Liver (tissue), 9 donors: ENCODE measurements around the gene MTERF1. TPM values are rescaled to one million over a fixed set of nuclear protein-coding genes. Genes with fewer than 3 reads are reported as not detected.

Experiments
- DNase-seq: peaks from one replicate; pipeline ENCODE4 v3.0.0-alpha.2; 2017; ENCODE audit warnings: low spot score
- H3K27ac ChIP-seq, 2 donors: one replicate each; pipeline ENCODE4 v1.7.0; 2013; ENCODE audit warnings: inconsistent platforms in 2 of 2, low read length in 2 of 2, control low read depth in 1 of 2, low read depth in 1 of 2, mild to moderate bottlenecking in 1 of 2
- H3K27me3 ChIP-seq, 4 donors: one replicate each; pipeline versions ENCODE4 v1.6.1 to v1.7.0; 2013; ENCODE audit warnings: low read length in 3 of 4, inconsistent platforms in 1 of 4, mild to moderate bottlenecking in 1 of 4, moderate library complexity in 1 of 4; ENCODE audit not compliant: control insufficient read depth in 4 of 4, insufficient read depth in 4 of 4
- H3K36me3 ChIP-seq, 4 donors: one replicate each; pipeline versions ENCODE4 v1.6.1 to v1.7.0; 2013; ENCODE audit warnings: low read length in 3 of 4, mild to moderate bottlenecking in 3 of 4, low read depth in 1 of 4, moderate library complexity in 1 of 4; ENCODE audit not compliant: control insufficient read depth in 4 of 4, insufficient read depth in 3 of 4
- H3K4me1 ChIP-seq, 4 donors: one replicate each; pipeline versions ENCODE4 v1.6.1 to v1.7.0; 2013; ENCODE audit warnings: low read length in 3 of 4, mild to moderate bottlenecking in 3 of 4, moderate library complexity in 1 of 4; ENCODE audit not compliant: control insufficient read depth in 4 of 4, insufficient read depth in 4 of 4
- H3K4me3 ChIP-seq, 3 donors: one replicate each; pipeline versions ENCODE4 v1.6.1 to v1.7.0; 2013; ENCODE audit warnings: low read length in 3 of 3, control low read depth in 1 of 3, low read depth in 1 of 3, mild to moderate bottlenecking in 1 of 3
- H3K9ac ChIP-seq, 2 donors: one replicate each; pipeline ENCODE4 v1.7.0; 2013; ENCODE audit warnings: low read length in 2 of 2, mild to moderate bottlenecking in 2 of 2, moderate library complexity in 2 of 2, control low read depth in 1 of 2, low read depth in 1 of 2
- H3K9me3 ChIP-seq, 4 donors: one replicate each; pipeline versions ENCODE4 v1.6.1 to v1.7.0; 2013; ENCODE audit warnings: low read length in 3 of 4; ENCODE audit not compliant: control insufficient read depth in 4 of 4
- FOXA2 ChIP-seq: IDR thresholded peaks from 2 replicates; pipeline ENCODE4 v1.6.1; 2016; ENCODE audit warnings: antibody characterized with exemption
- GABPA ChIP-seq, 2 donors: IDR thresholded peaks in 1 of 2; conservative IDR thresholded peaks in 1 of 2; 2 replicates each; pipeline ENCODE4 v1.6.1; 2016; ENCODE audit warnings: antibody characterized with exemption in 2 of 2, mild to moderate bottlenecking in 1 of 2, moderate library complexity in 1 of 2
- HNF4G ChIP-seq: IDR thresholded peaks from 2 replicates; pipeline ENCODE4 v1.6.1; 2016; ENCODE audit warnings: antibody characterized with exemption
- JUND ChIP-seq, 2 donors: IDR thresholded peaks; 2 replicates each; pipeline ENCODE4 v1.6.1; 2016; ENCODE audit warnings: antibody characterized with exemption in 2 of 2
- NR2F2 ChIP-seq: IDR thresholded peaks from 2 replicates; pipeline ENCODE4 v1.6.1; 2016; ENCODE audit warnings: antibody characterized with exemption
- RXRA ChIP-seq, 2 donors: IDR thresholded peaks; 2 replicates each; pipeline ENCODE4 v1.6.1; 2017 to 2018; ENCODE audit warnings: antibody characterized with exemption in 2 of 2, mild to moderate bottlenecking in 1 of 2
- SP1 ChIP-seq: IDR thresholded peaks from 2 replicates; pipeline ENCODE4 v1.6.1; 2018; ENCODE audit warnings: antibody characterized with exemption, mild to moderate bottlenecking
- TAF1 ChIP-seq: conservative IDR thresholded peaks from 2 replicates; pipeline ENCODE4 v1.6.1; 2016; ENCODE audit warnings: antibody characterized with exemption, mild to moderate bottlenecking
- YY1 ChIP-seq: IDR thresholded peaks from 2 replicates; pipeline ENCODE4 v1.6.1; 2016; ENCODE audit warnings: antibody characterized with exemption, mild to moderate bottlenecking
- WGBS: extraction: QIAGEN DNeasy Blood & Tissue Kit; methylation state at CpG from one replicate; pipeline ENCODE4 v1.1.7; 2013; 5-methylcytosine and 5-hydroxymethylcytosine counted together
- polyA plus RNA-seq, 2 donors: library from polyadenylated mRNA; stranded (reverse) in 1 of 2; unstranded in 1 of 2; fragments of 200-250 nt in 1 of 2; fragments of >200 nt in 1 of 2; fragmentation: Nextera tagmentation in 1 of 2; extraction: Ambion mirVana in 1 of 2; gene quantifications; one replicate each; pipeline versions ENCODE4 v1.2.1 to v1.2.3, GENCODE V29; 2013 to 2015
- total RNA-seq, 2 donors: library from RNA; depleted of rRNA; stranded (reverse); fragments of >200 nt; gene quantifications; one replicate each; pipeline ENCODE4 v1.2.3, GENCODE V29; 2014
- TF ChIP-seq, protein P1 (sequence below): IDR thresholded peaks from 2 replicates; pipeline ENCODE4 v1.6.1; 2016; ENCODE audit warnings: antibody characterized with exemption, mild to moderate bottlenecking
- TF ChIP-seq, protein P2 (sequence below): fragments of 150-350 bp; IDR thresholded peaks from 2 replicates; pipeline ENCODE4 v1.5.1; 2017; ENCODE audit warnings: improper control_type of control experiment, low read depth, low read length; ENCODE audit not compliant: missing input control
- donor health status: healthy.
- donor health status: healthy.
- donor health status: healthy.
- donor health status: healthy.
- donor health status: healthy.

MTERF1 gene
- total and polyA plus RNA-seq, 4 donors: 5.8 to 9.1 (median 6.4) TPM

DNA sequence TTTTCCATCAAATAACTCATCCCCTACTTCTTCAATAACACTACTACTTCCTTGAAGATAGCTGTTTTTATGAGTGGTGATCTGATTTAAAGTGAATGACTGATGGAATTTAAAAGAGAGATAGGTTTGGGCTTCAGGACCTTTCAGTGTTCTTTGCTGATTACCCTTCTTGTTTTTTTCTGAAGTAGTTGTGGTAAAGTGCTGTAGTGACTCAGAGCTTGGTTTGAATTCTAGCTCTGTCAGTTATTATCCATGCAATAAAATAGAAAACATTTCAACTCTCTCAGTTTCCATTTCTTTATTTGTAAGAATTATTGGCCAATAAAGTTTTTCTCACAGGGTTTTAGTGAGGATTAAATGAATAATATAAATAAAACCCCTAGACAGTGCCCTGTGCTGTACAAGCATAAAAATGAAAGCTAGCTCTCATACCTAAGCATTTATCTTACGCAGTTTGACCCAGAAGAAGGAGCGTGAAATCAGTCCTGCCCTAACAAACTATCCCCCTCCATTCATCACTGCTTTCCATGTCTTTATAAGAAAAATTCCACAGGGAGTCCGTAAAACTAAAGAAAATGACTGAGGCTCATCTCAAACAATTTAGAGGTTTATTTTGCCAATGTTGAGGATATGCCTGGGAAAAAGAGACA lies 35.0 kb upstream of the MTERF1 start (continued):
- TF ChIP-seq, protein P1, sequence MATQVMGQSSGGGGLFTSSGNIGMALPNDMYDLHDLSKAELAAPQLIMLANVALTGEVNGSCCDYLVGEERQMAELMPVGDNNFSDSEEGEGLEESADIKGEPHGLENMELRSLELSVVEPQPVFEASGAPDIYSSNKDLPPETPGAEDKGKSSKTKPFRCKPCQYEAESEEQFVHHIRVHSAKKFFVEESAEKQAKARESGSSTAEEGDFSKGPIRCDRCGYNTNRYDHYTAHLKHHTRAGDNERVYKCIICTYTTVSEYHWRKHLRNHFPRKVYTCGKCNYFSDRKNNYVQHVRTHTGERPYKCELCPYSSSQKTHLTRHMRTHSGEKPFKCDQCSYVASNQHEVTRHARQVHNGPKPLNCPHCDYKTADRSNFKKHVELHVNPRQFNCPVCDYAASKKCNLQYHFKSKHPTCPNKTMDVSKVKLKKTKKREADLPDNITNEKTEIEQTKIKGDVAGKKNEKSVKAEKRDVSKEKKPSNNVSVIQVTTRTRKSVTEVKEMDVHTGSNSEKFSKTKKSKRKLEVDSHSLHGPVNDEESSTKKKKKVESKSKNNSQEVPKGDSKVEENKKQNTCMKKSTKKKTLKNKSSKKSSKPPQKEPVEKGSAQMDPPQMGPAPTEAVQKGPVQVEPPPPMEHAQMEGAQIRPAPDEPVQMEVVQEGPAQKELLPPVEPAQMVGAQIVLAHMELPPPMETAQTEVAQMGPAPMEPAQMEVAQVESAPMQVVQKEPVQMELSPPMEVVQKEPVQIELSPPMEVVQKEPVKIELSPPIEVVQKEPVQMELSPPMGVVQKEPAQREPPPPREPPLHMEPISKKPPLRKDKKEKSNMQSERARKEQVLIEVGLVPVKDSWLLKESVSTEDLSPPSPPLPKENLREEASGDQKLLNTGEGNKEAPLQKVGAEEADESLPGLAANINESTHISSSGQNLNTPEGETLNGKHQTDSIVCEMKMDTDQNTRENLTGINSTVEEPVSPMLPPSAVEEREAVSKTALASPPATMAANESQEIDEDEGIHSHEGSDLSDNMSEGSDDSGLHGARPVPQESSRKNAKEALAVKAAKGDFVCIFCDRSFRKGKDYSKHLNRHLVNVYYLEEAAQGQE: no peak
- TF ChIP-seq TAF1: no peak
- TF ChIP-seq SP1: no peak
- no peak for TF ChIP-seq HNF4G
- TF ChIP-seq FOXA2: no peak

GRCh38 chr7:91913612-91914011 lies 33.1 kb upstream of the MTERF1 start:
- H3K9me3 ChIP-seq: no peaks in the 10 kb centered on the region
- no peaks in the 10 kb centered on the region for H3K27me3 ChIP-seq
- H3K4me3 ChIP-seq: no peak overlapping the region
- no peak overlapping the region for H3K27ac ChIP-seq
- H3K4me1 ChIP-seq: no peaks in the 10 kb centered on the region
- no peak for DNase-seq
- TF ChIP-seq, protein P2, sequence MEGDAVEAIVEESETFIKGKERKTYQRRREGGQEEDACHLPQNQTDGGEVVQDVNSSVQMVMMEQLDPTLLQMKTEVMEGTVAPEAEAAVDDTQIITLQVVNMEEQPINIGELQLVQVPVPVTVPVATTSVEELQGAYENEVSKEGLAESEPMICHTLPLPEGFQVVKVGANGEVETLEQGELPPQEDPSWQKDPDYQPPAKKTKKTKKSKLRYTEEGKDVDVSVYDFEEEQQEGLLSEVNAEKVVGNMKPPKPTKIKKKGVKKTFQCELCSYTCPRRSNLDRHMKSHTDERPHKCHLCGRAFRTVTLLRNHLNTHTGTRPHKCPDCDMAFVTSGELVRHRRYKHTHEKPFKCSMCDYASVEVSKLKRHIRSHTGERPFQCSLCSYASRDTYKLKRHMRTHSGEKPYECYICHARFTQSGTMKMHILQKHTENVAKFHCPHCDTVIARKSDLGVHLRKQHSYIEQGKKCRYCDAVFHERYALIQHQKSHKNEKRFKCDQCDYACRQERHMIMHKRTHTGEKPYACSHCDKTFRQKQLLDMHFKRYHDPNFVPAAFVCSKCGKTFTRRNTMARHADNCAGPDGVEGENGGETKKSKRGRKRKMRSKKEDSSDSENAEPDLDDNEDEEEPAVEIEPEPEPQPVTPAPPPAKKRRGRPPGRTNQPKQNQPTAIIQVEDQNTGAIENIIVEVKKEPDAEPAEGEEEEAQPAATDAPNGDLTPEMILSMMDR: no peak
- no peak for TF ChIP-seq NR2F2
- no peak for TF ChIP-seq SP1
- 85% methylated on average over 2 of the region's 2 CpGs for WGBS
- no peaks in the 10 kb centered on the region for H3K36me3 ChIP-seq
- H3K9ac ChIP-seq: no peak overlapping the region

DNA sequence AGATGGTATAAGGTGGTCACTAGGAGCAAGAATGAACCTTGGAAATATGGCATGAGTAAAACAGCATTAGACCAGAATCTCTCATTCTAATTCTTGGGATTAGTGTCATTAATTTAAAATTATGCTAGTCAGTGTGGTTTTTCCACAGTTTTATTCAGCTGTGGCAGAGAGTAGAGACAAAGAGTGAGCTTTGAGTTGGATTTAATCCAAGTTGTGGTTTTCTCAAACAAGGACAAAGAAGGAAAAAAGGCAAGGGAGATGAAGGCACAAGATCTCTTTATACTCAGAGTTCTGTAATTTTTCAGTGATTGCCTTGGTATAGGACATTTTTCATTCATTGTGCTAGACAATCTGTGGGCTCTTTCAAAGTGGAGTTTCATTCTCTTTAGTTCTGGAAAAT lies 32.0 kb upstream of the MTERF1 start:
- Histone ChIP-seq H3K9me3 (no peaks in the 10 kb centered on the region), H3K27me3 (no peaks in the 10 kb centered on the region), H3K36me3 (no peaks in the 10 kb centered on the region), H3K27ac (no peak overlapping the region), H3K4me3 (no peak overlapping the region), H3K9ac (no peak overlapping the region), H3K4me1 (no peaks in the 10 kb centered on the region)
- no peak for DNase-seq
- TF ChIP-seq FOXA2 (no peak), JUND (IDR thresholded peaks at IDR 0.05) (no peak), YY1 (no peak), HNF4G (no peak), GABPA (IDR thresholded peaks at IDR 0.05 in 1 of 2, conservative IDR thresholded peaks at IDR 0.05 in 1 of 2) (no peak), RXRA (IDR thresholded peaks at IDR 0.05) (no peak)
- TF ChIP-seq, protein P1: no peak
- TF ChIP-seq, protein P2: no peak
